HUES6 (cell line): ENCODE measurements around the gene LTB.
"Not testable (repeated sequence)": the region's sequence is repeated elsewhere in the genome, so short reads cannot be mapped to it uniquely, and the experiment has no call there.

Experiments
- H3K27ac ChIP-seq: 2 replicates; pipeline ENCODE4 v1.7.0; 2013; ENCODE audit warnings: low read depth, mild to moderate bottlenecking, low read length, inconsistent platforms
- H3K27me3 ChIP-seq: 2 replicates; pipeline ENCODE4 v1.6.1; 2013; ENCODE audit warnings: low read length; ENCODE audit not compliant: control insufficient read depth, insufficient read depth
- H3K36me3 ChIP-seq: 2 replicates; pipeline ENCODE4 v1.6.1; 2013; ENCODE audit warnings: low read length; ENCODE audit not compliant: control insufficient read depth, insufficient read depth
- H3K4me1 ChIP-seq: 2 replicates; pipeline ENCODE4 v1.6.1; 2013; ENCODE audit warnings: low read length; ENCODE audit not compliant: control insufficient read depth, insufficient read depth
- H3K4me3 ChIP-seq: 2 replicates; pipeline ENCODE4 v1.5.1; 2013; ENCODE audit warnings: low read depth, low read length
- H3K9ac ChIP-seq: one replicate; pipeline ENCODE4 v1.6.1; 2013; ENCODE audit warnings: mild to moderate bottlenecking, low read length
- H3K9me3 ChIP-seq: 2 replicates; pipeline ENCODE4 v1.6.1; 2013; ENCODE audit warnings: low read depth, low read length; ENCODE audit not compliant: control insufficient read depth, insufficient read depth

The LTB gene

DNA sequence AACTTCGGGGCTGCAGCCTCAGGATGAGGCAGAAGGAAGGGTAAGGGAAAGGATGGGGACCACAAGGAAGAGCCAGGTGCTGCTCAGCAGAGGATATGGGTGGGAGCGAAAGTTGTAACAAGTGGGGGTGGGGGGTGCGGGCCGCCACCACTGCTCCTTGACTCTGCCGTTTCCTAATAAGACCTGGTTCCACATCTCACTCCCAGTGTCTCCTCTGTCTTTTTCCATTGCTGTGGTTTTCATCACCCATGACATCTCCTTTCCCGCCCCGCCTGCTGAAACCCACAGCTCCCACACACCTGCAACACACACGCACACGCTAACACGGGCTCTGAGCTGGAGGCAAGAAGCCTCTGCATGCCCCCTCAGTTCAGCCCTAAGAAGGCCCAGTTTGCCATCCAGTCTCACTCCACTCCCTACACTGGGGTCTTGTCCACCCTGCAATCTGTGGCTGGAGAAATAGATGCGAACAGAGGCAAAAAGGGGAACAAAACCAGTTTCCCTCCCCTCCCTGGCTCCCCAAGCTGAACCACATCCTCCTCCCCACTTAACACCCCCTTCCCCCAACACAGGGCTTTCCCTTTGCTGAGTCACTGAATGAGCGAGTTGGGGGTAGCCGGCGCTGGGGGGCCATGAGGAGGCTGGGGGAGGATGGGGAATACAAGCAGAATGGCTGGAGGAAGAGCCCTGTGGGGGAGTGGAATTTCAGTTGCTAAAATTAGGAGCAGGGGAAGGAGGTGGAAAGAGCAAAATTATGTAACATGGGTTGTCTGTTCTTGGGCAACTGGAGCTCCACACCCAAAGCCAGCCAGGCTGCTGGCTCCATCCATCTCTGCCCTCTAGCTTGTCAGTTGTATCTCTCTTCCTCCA, 23.4 kb downstream of the LTB start:
- Histone ChIP-seq H3K36me3 (peaks cover 37% of the 10 kb centered on the region), H3K4me1 (peaks cover 14% of the 10 kb centered on the region; the same call in 1 of the 2 replicates), H3K9ac (no peak overlapping the region), H3K9me3 (no peaks in the 10 kb centered on the region), H3K27ac (peak overlapping the region; percentile 10; the same call in 1 of the 2 replicates), H3K27me3 (no peaks in the 10 kb centered on the region), H3K4me3 (no peak overlapping the region)

DNA sequence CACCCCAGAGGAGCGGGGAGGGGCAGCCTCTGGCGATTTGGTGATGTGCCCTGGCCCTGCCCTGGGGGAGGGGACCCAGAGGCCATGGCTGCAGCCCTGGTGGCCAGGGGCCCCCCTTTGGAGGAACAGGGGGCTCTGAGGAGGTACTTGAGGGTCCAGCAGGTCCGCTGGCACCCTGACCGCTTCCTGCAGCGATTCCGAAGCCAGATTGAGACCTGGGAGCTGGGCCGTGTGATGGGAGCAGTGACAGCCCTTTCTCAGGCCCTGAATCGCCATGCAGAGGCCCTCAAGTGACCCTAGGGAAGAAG, 24.0 kb downstream of the LTB start:
- H3K27me3 ChIP-seq = no peaks in the 10 kb centered on the region
- H3K4me3 ChIP-seq = no peak overlapping the region
- no peak overlapping the region for H3K27ac ChIP-seq
- peaks cover 37% of the 10 kb centered on the region for H3K36me3 ChIP-seq
- no peak overlapping the region for H3K9ac ChIP-seq
- peaks cover 14% of the 10 kb centered on the region; the same call in 1 of the 2 replicates for H3K4me1 ChIP-seq
- H3K9me3 ChIP-seq = no peaks in the 10 kb centered on the region

DNA sequence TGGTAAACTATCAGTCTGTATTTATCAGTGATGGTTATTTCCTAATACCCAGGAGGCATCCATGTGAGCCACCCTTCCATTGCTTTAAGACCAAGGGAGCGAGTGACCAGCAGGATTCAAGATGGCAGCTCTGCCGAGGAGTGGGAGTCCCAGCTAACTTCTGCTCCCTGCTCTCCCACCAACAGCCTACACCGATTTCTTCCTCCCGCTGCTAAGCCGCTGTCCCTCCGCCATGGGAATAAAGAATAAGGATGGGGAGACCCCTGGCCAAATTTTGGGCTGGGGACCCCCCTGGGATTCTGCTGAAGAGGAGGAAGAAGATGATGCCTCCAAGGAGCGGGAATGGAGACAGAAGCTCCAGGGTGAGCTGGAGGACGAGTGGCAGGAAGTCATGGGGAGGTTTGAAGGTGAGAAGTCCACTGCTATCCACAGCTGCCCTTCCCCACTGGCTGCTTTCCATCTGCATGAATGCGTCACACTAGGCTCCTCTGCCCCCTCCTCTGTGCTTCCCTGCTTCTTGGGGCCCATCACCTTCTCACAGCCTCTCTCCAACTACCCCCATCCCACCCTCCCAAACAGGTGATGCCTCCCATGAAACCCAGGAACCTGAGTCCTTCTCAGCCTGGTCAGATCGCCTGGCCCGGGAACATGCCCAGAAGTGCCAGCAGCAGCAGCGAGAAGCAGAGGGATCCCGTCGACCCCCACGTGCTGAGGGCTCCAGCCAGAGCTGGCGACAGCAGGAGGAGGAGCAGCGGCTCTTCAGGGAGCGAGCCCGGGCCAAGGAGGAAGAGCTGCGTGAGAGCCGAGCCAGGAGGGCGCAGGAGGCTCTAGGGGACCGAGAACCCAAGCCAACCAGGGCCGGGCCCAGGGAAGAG, 24.5 kb downstream of the LTB start:
- Histone ChIP-seq H3K4me3 (no peak overlapping the region), H3K9ac (no peak overlapping the region), H3K4me1 (peaks cover 14% of the 10 kb centered on the region; the same call in 1 of the 2 replicates), H3K9me3 (no peaks in the 10 kb centered on the region), H3K27me3 (no peaks in the 10 kb centered on the region), H3K27ac (no peak overlapping the region), H3K36me3 (peaks cover 37% of the 10 kb centered on the region)

DNA sequence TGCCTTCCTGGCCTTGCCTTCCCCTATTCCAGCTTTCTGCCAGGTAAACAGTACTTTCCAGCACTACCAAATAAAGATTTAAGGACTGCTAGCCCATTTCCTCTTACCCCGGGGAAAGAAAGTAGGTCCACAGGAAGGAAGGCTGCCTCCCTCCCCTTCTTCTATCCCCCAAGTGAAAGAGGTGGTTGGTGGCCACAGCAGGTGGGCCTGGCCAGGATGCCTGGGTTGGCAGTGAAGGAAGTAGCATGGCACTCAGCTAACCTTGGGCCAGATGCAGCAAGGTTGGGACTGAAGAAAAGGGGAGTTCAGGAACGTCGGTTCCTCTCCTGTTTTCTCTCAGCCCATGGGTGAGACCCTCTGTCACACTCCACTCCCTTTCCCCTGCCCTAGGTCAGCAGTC, 25.9 kb downstream of the LTB start:
- Histone ChIP-seq H3K4me3 (no peak overlapping the region), H3K9me3 (no peaks in the 10 kb centered on the region), H3K9ac (no peak overlapping the region), H3K27me3 (no peaks in the 10 kb centered on the region), H3K36me3 (peaks cover 37% of the 10 kb centered on the region), H3K4me1 (peaks cover 14% of the 10 kb centered on the region; the same call in 1 of the 2 replicates), H3K27ac (no peak overlapping the region)

DNA sequence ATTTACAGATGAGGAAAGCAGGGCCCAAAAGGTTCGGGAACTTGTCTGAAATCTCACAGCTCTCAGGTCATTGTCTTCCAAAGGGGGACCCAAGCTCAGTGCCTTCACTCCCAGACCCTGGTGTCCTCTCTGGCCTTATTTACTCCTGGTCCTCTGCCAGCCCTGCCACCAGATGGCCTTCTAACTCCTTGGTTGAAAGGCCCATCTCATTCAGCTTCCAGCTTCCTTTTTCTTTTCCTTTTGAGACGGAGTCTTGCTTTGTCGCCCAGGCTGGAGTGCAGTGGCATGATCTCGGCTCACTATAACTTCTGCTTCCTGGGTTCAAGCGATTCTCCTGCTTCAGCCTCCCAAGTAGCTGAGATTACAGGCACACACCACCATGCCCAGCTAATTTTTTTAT, 30.9 kb downstream of the LTB start:
- peaks cover 23% of the 10 kb centered on the region for H3K36me3 ChIP-seq
- H3K27me3 ChIP-seq, H3K4me3 ChIP-seq, H3K9me3 ChIP-seq, H3K27ac ChIP-seq, H3K4me1 ChIP-seq, H3K9ac ChIP-seq: not testable (repeated sequence)

DNA sequence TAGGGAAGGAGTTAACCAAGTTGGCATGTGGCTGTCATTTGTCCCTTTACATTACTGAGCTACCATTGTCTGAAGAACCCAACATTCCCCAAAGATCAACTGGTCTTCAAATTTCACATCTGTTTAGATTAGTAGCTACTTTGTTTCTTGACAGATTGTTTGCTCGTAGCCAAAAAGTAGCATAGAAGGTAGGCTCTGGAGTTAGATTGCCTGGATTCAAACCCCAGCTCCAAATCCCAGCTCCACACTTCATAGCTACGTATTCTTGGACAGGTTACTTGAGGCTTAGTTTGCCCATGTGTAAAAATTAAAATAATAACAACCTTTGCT, 33.7 kb downstream of the LTB start:
- H3K9me3 ChIP-seq = no peaks in the 10 kb centered on the region
- H3K4me3 ChIP-seq = 0 out of 2 replicates have a peak overlapping the region, but pooled peaks have one; percentile 60
- H3K9ac ChIP-seq = no peak overlapping the region
- peaks cover 21% of the 10 kb centered on the region for H3K36me3 ChIP-seq
- no peaks in the 10 kb centered on the region for H3K27me3 ChIP-seq
- H3K27ac ChIP-seq = no peak overlapping the region
- H3K4me1 ChIP-seq = peaks cover 15% of the 10 kb centered on the region; the same call in 1 of the 2 replicates

DNA sequence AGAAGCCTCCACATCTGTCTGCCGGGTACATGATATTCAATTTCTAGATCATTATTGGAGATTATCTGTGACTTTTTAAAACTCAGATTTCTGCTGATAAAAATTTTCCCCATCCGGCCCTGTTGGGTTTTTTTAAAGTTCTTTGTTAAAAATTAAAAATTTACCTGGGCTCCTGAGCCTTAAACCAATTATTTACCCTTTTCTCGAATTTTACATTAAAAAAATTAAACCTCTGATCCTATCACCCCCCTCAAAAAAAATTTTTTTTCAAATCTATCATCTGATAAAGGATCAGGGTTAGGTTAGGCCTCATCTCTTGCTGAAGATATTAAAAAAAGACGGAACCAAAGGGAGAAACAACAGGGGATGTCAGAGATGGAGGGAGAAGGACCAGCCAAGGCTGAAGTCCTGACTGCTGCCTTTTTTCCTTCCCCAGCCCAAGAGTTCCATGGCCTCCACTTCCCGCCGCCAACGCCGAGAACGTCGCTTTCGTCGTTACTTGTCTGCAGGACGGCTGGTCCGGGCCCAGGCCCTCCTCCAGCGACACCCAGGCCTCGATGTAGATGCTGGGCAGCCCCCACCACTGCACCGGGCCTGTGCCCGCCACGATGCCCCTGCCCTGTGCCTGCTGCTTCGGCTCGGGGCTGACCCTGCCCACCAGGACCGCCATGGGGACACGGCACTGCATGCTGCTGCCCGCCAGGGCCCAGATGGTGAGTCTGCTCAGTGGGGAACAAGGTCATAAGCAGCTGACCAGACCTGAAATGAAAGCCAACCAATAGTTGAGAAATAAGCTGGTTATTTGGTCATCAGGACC, 34.3 kb downstream of the LTB start:
- Histone ChIP-seq H3K9ac (peak overlapping the region; percentile 45), H3K4me3 (peak overlapping the region; percentile 60), H3K9me3 (no peaks in the 10 kb centered on the region), H3K4me1 (peaks cover 15% of the 10 kb centered on the region; the same call in 1 of the 2 replicates), H3K27ac (peak overlapping the region; percentile 20; the same call in 1 of the 2 replicates), H3K27me3 (no peaks in the 10 kb centered on the region), H3K36me3 (peaks cover 21% of the 10 kb centered on the region)

DNA sequence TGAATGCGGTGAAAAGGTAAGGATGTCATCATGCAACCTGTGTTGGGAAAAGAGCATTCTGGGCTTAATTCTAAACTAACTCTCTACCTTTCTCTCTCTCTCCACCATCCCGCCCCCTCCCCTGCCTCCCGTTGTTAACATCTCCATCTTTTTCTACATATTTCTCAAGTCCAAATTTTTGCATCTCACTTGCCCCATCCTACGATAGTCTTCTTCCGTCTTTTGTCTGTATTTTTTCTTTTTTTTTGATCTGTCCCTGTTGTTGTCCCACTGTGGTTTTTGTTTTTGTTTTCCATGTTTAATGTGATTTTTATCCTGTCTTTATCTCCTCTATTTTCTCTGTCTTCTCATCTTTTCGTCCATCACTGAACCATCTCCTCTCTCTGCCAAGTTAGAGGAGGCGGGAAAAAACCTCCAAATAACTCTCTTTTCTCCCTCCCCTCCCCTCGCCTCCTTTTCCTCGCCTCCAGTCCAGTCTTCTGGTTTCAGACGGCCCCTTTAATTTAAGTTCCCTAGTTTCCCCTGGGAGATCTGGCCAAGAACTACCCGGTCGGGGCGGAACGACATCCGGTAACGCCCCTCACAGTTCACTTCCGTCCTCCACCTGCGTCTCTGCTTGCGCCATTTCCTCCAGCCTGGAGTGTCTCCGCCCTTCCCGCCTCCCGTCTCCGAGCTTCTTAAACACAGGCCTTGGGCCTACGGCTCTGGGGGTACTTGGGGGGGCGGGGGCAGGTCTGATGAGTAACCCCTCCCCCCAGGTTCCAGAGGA, 35.1 kb downstream of the LTB start, which contains the start of gene NFKBIL1:
NFKBIL1 (plus strand) TSS at position 651 of the 769 bp plus-strand sequence; CDS start at position 738, 87 bp downstream.
- H3K27ac ChIP-seq = peak within 1 kb of the TSS; percentile 31
- peaks cover 15% of the 10 kb centered on the region; the same call in 1 of the 2 replicates for H3K4me1 ChIP-seq
- peaks cover 21% of the 10 kb centered on the region for H3K36me3 ChIP-seq
- peak within 1 kb of the TSS; percentile 60 for H3K4me3 ChIP-seq
- H3K9ac ChIP-seq = peak within 1 kb of the TSS; percentile 45
- no peaks in the 10 kb centered on the region for H3K9me3 ChIP-seq
- no peaks in the 10 kb centered on the region for H3K27me3 ChIP-seq

DNA sequence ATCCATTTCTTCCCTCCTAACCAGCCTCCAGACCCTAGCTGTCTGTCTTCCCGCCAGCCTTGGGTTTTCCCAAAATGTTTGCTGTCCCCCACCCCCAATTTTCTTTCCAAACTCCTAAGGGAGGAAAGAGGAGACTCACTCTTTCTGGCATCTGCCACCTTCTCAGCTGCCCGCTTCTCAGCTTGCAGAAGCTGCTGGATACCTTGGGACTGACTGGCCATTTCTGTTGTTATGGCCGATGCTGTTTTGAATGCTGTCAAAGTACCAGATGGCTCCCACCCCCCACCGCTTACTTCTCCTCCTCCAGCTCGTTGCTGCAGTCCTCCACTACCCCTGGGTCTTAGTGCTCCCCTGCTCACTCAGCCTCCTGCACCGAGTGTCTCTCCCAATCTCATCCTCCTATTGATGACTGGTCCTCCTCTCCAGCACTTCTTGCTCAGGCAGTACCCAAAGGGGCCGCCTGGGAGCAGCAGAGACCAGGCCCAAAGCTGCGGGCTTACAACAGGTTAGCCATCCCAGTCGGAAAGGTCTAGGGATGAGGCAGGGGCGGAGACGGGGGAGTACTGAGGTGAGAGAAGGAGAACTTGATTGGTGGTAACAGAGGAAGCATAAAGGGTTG, 35.8 kb downstream of the LTB start, which contains the start of gene ATP6V1G2:
ATP6V1G2 (minus strand) TSS at position 270 of the 619 bp plus-strand sequence; CDS start at position 221, 49 bp downstream.
- H3K36me3 ChIP-seq = peaks cover 21% of the 10 kb centered on the region
- H3K4me1 ChIP-seq = peaks cover 15% of the 10 kb centered on the region; the same call in 1 of the 2 replicates
- H3K27me3 ChIP-seq = no peaks in the 10 kb centered on the region
- H3K9ac ChIP-seq = peak within 1 kb of the TSS; percentile 39
- peak within 1 kb of the TSS; percentile 31 for H3K27ac ChIP-seq
- H3K9me3 ChIP-seq = no peaks in the 10 kb centered on the region
- peak within 1 kb of the TSS; percentile 60 for H3K4me3 ChIP-seq
